ENCODE measurements around the gene LGALS8. TPM values are rescaled to one million over a fixed set of nuclear protein-coding genes. Genes with fewer than 3 reads are reported as not detected.

Gene LGALS8
- total RNA-seq, 1 donor from 2014 or later, result 23.3 TPM

- H3K27me3 Mint-ChIP-seq (ENCODE audit: low read depth), result no peaks in the 10 kb centered on the region
- no peak for TF ChIP-seq CTCF (conservative IDR thresholded peaks at IDR 0.05)
- no peak overlapping the region for H3K4me3 Mint-ChIP-seq
- DNase-seq (ENCODE audit: low read depth, low spot score), result no peak
- H3K9me3 Mint-ChIP-seq, result no peaks in the 10 kb centered on the region
- no peak overlapping the region for H3K27ac Mint-ChIP-seq (ENCODE audit: unreplicated experiment)
- no peaks in the 10 kb centered on the region for H3K36me3 Mint-ChIP-seq (ENCODE audit: low read depth)
- H3K4me1 Mint-ChIP-seq, result peaks cover 19% of the 10 kb centered on the region
These were observed 7.2 kb downstream of the LGALS8 start for GRCh38 chr1:236530959-236531358.

GRCh38 chr1:236532850-236533249, 9.1 kb downstream of the LGALS8 start:
- no peak for DNase-seq (ENCODE audit: low read depth, low spot score)
- Mint-ChIP-seq H3K9me3 (no peaks in the 10 kb centered on the region), H3K4me3 (no peak overlapping the region), H3K27ac (ENCODE audit: unreplicated experiment) (peak overlapping the region; percentile 57), H3K27me3 (ENCODE audit: low read depth) (no peaks in the 10 kb centered on the region), H3K36me3 (ENCODE audit: low read depth) (peaks cover 4% of the 10 kb centered on the region), H3K4me1 (peaks cover 22% of the 10 kb centered on the region)
- TF ChIP-seq CTCF (conservative IDR thresholded peaks at IDR 0.05), result no peak

GRCh38 chr1:236534151-236534651, 10.4 kb downstream of the LGALS8 start:
- Mint-ChIP-seq H3K4me3 (no peak overlapping the region), H3K9me3 (no peaks in the 10 kb centered on the region), H3K36me3 (ENCODE audit: low read depth) (peaks cover 4% of the 10 kb centered on the region), H3K4me1 (peaks cover 22% of the 10 kb centered on the region), H3K27ac (ENCODE audit: unreplicated experiment) (no peak overlapping the region), H3K27me3 (ENCODE audit: low read depth) (no peaks in the 10 kb centered on the region)
- no peak for TF ChIP-seq CTCF (conservative IDR thresholded peaks at IDR 0.05)
- DNase-seq (ENCODE audit: low read depth, low spot score), result no peak

GRCh38 chr1:236535190-236535589, 11.4 kb downstream of the LGALS8 start:
- Mint-ChIP-seq H3K4me1 (peaks cover 22% of the 10 kb centered on the region), H3K9me3 (no peaks in the 10 kb centered on the region), H3K4me3 (no peak overlapping the region), H3K36me3 (ENCODE audit: low read depth) (peaks cover 4% of the 10 kb centered on the region), H3K27me3 (ENCODE audit: low read depth) (no peaks in the 10 kb centered on the region), H3K27ac (ENCODE audit: unreplicated experiment) (no peak overlapping the region)
- TF ChIP-seq CTCF (conservative IDR thresholded peaks at IDR 0.05), result no peak
- no peak for DNase-seq (ENCODE audit: low read depth, low spot score)

GRCh38 chr1:236535662-236536161, 11.9 kb downstream of the LGALS8 start:
- no peak for TF ChIP-seq CTCF (conservative IDR thresholded peaks at IDR 0.05)
- H3K4me1 Mint-ChIP-seq, result peaks cover 22% of the 10 kb centered on the region
- no peak overlapping the region for H3K27ac Mint-ChIP-seq (ENCODE audit: unreplicated experiment)
- H3K4me3 Mint-ChIP-seq, result no peak overlapping the region
- peaks cover 4% of the 10 kb centered on the region for H3K36me3 Mint-ChIP-seq (ENCODE audit: low read depth)
- no peaks in the 10 kb centered on the region for H3K9me3 Mint-ChIP-seq
- no peaks in the 10 kb centered on the region for H3K27me3 Mint-ChIP-seq (ENCODE audit: low read depth)
- no peak for DNase-seq (ENCODE audit: low read depth, low spot score)

Data from neural crest cell (in vitro differentiated cells).